Liver (tissue), 3 donors: ENCODE measurements around the gene PMP22.

ENCODE experiments used
- ATF3 ChIP-seq: IDR thresholded peaks from 2 replicates; pipeline ENCODE4 v1.6.1; 2016; ENCODE audit warnings: antibody characterized with exemption
- CTCF ChIP-seq: fragments of 150-350 bp; IDR thresholded peaks from 2 replicates; pipeline ENCODE4 v1.5.1; 2017; ENCODE audit warnings: improper control_type of control experiment, low read depth, low read length; ENCODE audit not compliant: missing input control
- EGR1 ChIP-seq, 2 donors: IDR thresholded peaks; 2 replicates each; pipeline ENCODE4 v1.6.1; 2016 to 2018; ENCODE audit warnings: antibody characterized with exemption in 2 of 2, low read depth in 2 of 2
- GABPA ChIP-seq, 2 donors: IDR thresholded peaks in 1 of 2; conservative IDR thresholded peaks in 1 of 2; 2 replicates each; pipeline ENCODE4 v1.6.1; 2016; ENCODE audit warnings: antibody characterized with exemption in 2 of 2, mild to moderate bottlenecking in 1 of 2, moderate library complexity in 1 of 2
- JUND ChIP-seq, 2 donors: IDR thresholded peaks; 2 replicates each; pipeline ENCODE4 v1.6.1; 2016; ENCODE audit warnings: antibody characterized with exemption in 2 of 2
- MAX ChIP-seq: IDR thresholded peaks from 2 replicates; pipeline ENCODE4 v1.6.1; 2016; ENCODE audit warnings: antibody characterized with exemption
- NR2F2 ChIP-seq: IDR thresholded peaks from 2 replicates; pipeline ENCODE4 v1.6.1; 2016; ENCODE audit warnings: antibody characterized with exemption
- RAD21 ChIP-seq, 2 donors: IDR thresholded peaks; 2 replicates each; pipeline ENCODE4 v1.6.1; 2016; ENCODE audit warnings: antibody characterized with exemption in 2 of 2, mild to moderate bottlenecking in 2 of 2
- REST ChIP-seq: IDR thresholded peaks from 2 replicates; pipeline ENCODE4 v1.6.1; 2016; ENCODE audit warnings: antibody characterized with exemption, mild to moderate bottlenecking
- YY1 ChIP-seq: IDR thresholded peaks from 2 replicates; pipeline ENCODE4 v1.6.1; 2016; ENCODE audit warnings: antibody characterized with exemption, mild to moderate bottlenecking
- ZBTB33 ChIP-seq: IDR thresholded peaks from 2 replicates; pipeline ENCODE4 v1.6.1; 2016; ENCODE audit warnings: antibody characterized with exemption
- donor health status: healthy.
- donor health status: healthy.

GRCh38 chr17:15247891-15248529 is 17.1 kb downstream of the PMP22 start:
- no peak for TF ChIP-seq YY1
- TF ChIP-seq EGR1 (IDR thresholded peaks at IDR 0.05; ENCODE audit: low read depth in 2 of 2): no peak
- TF ChIP-seq RAD21 (IDR thresholded peaks at IDR 0.05): peak; percentile 8 to 51
- no peak for TF ChIP-seq CTCF
- no peak for TF ChIP-seq ZBTB33
- no peak for TF ChIP-seq MAX
- no peak for TF ChIP-seq REST
- no peak for TF ChIP-seq NR2F2
- no peak for TF ChIP-seq JUND (IDR thresholded peaks at IDR 0.05)
- no peak for TF ChIP-seq GABPA (IDR thresholded peaks at IDR 0.05 in 1 of 2, conservative IDR thresholded peaks at IDR 0.05 in 1 of 2)
- TF ChIP-seq ATF3: no peak
